A673 (cell line): ENCODE data around the gene MVD.
A peak's percentile ranks its signal among the peaks of the same experiment; 100 is the strongest.

Experiments
- CTCF ChIP-seq: fragments of 300-800, 200-600 bp; sonication (generic); conservative IDR thresholded peaks from 2 replicates; pipeline ENCODE4 v1.5.1; 2017; ENCODE audit warnings: low read depth, mild to moderate bottlenecking, antibody characterized with exemption, low read length, moderate library complexity, mixed read lengths
- EZH2 ChIP-seq: fragments of 200-600 bp; sonication (generic); IDR thresholded peaks from 2 replicates; pipeline ENCODE4 v1.6.1; 2017; ENCODE audit warnings: borderline replicate concordance, low read depth, mild to moderate bottlenecking, mixed read lengths, antibody characterized with exemption, low read length; ENCODE audit not compliant: poor library complexity, severe bottlenecking

- TF ChIP-seq CTCF (0 out of 2 replicates have a peak, but pooled peaks have one; percentile 34), EZH2 (no peak)
Observed at GRCh38 chr16:88662843-88663606, at the start of gene MVD.
